EL (cell line): ENCODE results near the gene GALNT17.

Experiments
- DNase-seq: peaks from one replicate; pipeline ENCODE4 v3.0.0-alpha.2; 2016

Gene GALNT17

DNA sequence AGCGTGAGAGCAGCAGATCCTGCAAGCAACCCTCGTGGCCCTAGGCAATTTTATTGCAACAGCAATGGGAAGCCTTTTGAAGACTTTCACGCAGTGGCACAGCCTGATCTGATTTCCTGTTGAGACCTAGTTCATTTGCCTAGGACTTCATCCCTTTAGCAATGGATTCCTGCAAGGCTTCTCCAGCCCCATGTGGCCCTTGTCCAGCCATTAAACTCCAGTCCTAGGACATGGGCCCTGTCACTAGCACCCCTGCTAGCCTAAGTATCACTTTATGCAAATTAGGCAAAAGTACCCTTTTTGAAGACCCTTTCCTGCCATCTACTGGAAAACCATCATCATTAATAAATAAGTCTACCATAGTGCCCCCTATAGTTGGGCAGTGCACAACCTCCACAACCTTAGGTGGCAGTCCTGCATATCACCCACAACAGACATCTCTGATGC lies 379.4 kb downstream of the GALNT17 start:
- DNase-seq, result no peak

DNA sequence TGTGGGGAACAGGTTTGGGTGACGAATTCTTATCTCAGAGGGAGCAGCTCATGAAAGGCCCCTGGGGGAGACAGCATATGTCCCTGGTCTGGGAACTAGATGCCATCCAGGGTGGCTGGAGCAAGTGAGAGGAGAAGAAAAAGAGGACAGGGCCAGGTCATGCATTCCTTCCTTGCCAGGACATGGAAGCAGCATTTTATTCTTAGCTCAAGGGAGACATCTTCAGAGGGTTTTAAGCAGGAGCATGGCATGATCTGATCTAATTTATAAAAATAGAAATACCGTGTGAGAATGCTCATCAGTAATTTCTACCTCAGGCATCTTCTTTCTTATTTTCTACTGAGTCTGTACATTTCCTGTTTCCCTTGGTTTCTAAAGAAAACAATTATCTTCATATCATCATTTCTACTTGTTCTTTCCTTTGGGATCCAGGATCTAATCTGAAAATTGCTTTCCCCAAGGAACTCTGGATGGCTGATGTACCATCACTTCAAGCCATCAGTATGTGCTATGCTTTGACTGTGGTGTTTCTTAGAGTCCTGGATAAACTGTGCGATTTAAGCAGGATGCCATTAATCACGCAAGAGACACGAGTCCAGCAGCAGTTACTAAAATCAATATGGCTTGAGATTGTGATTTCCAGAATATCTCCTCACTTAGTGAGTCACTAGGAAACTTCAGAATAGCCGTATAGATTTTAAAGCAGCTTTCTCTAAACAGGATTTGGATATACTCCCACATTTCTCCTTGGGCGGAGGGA lies 386.2 kb downstream of the GALNT17 start:
- DNase-seq, result no peak

DNA sequence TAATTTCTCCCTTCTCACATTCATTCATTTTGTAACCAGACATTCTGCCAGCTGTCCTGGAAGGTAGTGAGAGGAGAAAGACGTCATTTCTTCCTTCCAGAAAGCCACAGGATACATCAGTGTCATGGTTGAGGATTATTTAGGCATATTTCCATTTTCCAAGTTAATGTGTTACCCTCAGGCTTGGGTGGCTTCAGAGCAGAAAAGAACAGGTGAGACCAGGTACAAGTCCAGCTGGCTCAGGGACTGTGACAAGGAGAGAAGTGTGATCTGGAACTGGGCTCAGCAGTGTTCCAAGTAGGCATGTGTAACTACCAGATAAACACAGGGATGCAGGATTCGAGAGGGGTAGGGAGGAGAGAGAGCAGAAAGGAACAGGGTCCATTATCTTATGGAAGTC lies 386.9 kb downstream of the GALNT17 start:
- DNase-seq, result no peak

DNA sequence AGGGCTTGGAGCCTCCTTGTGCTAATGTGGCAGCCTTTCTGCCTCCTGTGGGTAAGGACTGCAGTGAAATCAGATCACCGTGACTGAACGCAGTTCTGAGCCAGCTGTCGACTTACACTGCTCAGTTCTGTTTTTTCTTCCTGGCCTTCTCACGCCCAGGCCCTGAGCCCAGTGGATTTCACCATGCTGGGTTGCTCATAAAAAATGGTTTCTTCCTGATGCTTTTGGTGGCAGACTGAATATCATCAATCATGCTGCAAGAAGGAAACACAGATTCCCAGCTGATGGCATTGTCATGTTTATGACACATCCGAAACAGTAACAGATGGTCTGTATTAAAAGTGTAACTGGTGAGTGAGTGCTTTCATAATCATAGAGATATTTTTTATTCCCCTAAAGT lies 389.6 kb downstream of the GALNT17 start:
- no peak for DNase-seq

DNA sequence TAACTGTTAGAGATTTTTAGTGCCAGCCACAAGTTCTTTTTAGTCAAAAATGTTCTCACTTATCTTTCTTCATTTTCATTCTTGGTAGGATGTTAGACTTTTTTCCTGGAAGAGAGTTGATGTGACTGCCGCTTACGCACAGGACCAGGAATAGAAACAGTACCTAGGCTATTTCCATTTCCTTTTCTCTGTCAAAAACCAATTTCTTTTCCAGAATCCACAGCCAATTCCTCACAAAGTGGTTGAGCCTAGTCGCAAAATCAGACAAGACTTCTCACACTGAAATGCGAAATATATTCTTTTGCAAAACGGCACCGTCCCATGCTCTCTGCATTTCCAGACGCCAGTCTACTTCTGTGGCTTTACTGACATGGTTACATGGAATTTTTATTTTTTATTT lies 394.2 kb downstream of the GALNT17 start:
- DNase-seq, result no peak

DNA sequence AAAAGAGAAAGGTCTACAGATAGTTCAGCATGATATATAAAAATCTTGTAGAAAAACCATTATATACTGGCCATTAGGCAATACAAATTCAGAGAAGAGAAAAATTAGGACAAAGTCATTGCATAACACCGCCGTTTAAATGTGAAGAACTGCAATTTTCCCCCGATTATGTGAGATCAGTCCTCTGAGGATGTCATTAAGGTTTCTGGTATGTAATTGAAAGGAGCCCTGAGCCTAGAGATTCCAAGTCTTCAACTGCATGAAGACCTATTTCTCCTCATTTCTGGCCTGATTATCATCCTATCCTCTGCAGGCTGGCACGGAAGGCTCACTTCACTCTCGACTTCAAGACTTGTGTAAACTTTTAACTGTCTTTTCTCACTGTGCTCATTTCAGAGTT lies 395.3 kb downstream of the GALNT17 start:
- no peak for DNase-seq

DNA sequence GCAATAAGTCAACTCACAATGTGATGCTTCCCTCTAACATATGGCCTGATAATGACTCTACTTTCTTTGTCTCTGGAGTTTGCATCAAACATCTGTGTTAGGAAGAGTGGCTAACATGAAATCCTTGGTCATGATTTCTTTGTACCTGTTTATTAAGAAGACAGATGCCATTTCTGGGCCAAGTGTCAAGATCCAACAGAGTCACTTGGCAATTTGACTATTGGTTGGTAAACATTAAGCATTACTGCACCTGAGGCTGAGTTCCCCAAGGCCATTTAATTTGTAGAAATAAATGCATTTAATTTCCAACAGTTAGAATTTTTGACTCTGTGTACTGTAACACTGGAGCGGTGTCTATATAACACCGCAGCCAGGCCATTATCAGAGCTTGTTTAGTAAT lies 403.7 kb downstream of the GALNT17 start:
- no peak for DNase-seq

DNA sequence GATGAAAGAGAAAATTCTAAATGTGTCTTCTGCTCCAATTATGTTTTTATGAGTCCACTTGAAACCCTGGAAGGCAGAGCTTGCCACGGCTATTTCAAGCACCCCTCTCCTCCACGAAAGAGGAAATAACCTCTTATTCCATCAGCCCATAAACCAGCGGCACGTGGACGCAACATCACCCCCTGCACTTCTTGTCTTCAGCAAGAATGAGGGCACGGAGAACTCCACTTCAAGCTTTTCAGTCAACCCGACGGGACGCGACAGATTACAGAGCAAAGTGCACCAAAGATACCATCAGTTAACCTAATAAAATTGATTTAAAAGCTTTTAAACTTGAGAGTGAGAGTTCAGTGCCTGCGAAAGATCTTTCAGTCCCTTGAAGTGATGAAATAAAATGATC lies 406.3 kb downstream of the GALNT17 start:
- DNase-seq, result no peak

DNA sequence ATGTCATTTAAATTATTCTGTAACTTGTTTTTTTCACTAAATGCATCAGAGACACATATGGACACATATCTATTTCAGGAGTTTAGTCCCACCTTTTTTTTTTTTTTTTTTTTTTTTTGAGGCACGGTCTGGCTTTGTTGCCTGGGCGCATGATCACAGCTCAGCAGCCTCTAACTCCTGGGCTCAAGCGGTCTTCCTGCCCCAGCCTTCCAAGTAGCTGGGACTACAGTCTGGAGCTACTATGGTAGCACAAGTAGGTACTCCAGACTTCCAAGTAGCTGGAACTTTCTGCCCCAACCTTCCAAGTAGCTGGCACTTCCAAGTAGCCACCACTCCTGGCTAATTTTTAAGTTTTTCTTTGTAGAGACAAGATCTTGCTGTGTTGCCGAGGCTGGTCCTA lies 407.7 kb downstream of the GALNT17 start:
- no peak for DNase-seq

DNA sequence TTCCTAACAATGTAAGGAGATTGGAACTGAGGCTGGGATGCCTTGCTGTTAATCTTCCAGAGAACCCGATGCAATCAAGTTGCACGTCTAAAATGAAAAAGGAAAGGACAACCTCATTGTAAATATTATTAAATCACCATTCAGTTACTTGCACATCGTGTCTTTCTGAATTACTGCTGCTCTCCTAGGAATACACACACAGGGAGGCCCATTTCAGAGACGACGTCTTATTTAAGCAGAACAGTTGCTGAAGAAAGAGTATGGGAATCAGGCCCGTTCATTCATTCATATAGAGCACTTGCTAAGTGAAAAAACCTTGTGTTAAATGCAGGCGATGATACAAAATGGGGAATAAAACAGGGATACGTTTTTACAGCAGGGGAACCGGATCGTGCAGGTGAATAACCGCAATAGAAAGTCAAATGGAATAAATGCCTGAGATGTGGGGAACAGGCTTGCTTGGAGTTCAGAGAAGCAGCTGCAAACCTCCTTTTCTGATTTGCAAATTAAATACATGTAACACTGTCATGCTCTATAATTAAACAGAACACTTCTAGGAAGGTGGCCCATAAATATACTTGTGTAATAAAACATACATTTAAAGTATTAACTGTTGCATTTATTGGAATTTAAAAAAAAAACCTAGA lies 409.9 kb downstream of the GALNT17 start:
- no peak for DNase-seq

DNA sequence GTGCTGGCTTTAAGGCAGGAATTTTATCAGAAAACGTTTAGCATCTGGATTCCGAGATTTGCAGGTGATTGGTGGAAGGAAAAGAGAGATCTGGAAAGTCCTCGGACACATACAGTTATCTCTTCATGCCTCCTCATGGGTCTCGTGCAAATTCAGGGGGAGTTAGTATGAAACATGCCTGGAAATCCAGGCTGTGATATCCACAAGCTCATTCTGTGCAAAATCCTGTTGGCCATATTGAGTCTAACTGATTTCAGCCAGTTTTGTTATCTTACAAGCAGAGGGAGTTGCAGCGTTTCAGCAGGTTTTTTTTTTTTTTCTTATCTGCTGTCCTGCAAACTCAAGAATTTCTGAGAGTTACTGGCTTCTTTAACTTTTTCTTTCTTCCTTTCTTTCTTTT lies 411.5 kb downstream of the GALNT17 start:
- DNase-seq, result no peak

DNA sequence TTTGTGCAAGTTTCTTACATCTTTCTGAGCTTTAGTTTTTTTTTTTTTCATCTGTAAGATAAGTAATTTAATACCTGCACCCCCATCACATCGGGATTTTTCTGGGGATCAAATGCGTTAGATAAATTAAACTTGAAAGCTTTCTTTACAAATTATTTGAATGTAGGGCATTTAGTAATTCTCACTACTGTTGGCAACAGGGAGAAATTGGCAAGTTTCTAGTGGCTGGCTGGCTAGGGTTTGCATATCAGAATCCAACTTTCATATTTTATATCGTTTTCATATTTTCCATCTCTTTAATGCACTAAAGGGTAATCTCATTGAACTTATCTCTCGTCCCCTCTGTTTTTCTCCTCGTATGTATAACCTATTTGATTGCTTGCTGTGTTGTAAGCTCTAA lies 412.9 kb downstream of the GALNT17 start:
- no peak for DNase-seq

DNA sequence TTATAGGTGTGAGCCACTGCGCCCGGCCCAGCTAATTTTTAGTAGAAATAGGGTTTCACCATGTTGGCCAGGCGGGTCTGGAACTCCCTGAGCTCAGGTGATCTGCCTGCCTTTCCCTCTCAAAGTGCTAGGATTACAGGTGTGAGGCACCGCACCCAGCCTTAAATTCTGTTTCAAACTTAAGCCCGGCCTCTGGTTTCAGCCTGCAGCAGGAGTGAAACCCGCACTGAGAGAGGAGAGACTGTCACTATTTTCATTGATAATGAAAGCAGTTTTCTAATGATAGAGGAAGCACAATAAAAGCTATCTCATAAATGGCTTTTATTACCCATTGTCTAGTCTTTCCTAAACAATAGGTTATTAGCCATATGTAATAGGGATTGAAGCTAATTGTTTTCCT lies 415.5 kb downstream of the GALNT17 start:
- no peak for DNase-seq

DNA sequence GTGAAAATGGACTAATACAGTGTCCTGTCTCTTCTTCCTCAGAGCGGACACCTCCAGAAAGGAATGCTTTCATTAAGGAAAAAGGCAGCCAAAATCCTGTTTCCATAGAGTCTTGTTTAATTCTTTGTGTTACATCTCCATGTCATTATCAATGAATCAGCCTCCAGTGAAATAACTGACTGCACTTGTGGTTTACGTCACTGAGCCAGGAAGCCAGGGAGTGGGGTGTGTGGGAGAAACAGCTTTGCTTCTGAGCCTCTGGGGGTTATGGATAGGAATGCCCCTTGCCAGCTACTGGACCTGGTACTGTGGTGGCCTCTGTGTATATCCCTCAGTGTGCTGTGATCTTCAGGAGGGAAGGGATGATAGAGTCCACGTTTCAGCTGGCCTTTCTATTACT lies 416.8 kb downstream of the GALNT17 start:
- no peak for DNase-seq

DNA sequence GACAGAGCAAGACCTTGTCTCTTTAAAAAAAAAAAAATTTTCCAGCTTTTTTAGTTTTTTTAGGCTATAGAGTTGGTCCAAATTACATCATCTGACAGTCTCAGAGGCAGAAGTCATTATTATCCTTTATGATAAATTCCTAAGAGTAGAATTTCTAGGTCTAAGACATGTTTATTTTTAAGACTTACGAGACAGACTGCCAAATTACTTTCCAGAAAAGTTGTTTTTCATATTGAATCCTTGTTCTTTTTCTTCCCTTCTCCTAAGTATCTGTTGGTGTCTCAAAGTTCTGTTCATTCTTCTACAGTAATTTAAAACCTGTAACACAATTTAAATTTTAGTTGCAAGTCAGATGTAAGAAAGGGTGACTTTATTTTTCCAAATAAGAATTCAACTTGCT lies 421.4 kb downstream of the GALNT17 start:
- DNase-seq, result no peak

DNA sequence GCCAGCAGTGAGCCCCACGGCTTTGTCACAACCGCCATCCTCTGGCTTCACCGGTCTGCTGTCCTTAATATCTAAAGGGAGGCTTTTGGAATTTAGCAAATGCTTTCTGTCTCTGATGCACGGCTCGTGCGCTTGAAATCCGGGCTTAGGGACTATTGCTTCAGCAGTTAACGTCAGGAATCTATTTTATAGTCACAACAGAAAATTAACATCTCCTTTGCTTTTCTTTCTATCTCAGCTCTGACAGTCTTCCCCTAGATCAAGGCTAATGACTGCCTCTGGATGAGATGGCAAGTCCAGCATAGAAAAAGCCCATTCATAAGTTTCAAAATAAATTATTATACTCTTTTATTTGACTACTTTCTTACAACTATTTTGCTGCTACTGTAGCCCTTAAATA lies 423.8 kb downstream of the GALNT17 start:
- no peak for DNase-seq

DNA sequence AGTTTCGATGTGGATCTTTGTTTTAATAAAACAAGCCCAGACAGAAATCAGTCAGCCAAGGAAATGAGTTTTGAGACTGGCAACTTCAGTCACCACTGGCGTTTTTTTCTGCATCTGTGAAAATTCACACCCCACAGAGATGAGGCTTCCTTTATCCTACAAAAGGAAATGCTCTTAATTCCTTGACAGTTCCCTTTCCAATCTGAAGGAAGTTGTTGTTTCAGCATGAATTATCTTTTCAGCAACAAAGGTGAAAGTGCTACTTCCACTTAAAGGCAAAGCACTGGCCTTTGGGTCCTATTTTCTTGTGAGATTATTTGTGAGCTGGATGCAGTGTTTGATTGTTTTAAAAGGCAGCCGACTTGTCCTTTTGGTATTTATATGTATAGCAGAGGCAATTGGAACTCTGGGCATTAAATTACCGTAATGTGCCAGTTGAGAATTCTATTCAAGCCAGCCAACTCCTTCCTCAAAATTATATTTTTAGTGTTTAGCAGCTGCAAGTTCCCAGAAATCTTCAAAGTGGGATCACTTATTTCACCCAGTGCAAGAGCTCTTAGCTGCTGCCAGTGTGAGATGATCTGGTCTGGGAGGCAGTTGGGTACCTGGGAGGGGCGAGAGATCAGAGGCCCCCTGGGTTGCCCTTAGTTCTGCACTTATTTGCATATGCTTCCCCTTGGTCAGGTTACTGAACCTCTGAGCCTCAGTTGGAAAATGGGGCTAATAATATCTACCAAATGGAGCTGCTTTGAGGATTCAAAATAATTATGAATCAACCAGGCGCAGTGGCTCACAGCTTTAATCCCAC lies 427.1 kb downstream of the GALNT17 start:
- DNase-seq, result no peak

DNA sequence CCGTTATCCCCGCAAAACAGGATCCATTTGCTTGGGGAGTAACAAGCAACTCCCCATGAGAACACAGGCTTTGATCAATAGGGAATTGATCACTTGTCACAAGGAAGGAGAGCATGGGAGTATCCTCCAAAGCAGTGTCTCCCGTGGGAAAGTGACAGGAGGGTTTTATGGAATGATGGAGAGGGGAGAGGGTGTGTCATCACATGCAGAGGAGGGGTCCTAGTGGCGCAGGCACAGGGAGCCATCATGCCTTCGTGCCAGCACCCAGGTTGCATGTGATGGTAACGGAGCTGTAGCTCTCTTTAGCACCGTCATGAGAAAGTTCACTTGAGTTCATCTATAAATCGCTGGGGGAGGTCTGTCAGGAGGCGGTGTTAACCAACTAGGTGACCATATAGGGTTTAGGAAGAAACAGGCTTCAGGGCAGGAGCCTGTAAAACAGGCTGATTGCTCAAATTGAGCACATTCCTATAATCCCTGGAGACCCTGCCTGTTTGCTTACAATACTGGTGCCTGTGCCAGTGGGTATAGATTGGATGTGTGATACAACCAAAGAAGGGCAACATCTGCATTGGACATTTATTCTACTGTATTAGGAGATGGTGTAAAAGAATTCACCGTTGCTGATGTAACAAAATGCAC lies 428.5 kb downstream of the GALNT17 start:
- DNase-seq, result no peak

DNA sequence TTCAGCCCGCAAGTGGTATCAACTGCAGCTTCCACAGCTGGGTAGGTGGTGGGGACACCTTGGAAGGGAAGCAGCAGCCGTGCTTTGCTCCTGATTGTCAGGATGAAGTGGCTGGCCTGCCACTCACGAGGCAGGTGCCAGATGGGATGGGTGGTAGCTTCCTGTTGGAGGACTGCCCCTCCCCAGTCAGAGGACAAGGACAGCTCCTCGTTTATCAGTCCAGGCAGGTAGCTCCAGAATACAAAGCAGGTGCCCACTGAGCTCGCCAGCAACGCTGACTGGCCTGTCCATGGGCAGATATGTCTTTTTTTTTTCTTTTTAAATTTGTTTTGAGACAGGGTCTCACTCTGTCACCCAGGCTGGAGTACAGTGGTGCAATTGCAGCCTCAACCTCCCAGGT lies 431.3 kb downstream of the GALNT17 start:
- no peak for DNase-seq

DNA sequence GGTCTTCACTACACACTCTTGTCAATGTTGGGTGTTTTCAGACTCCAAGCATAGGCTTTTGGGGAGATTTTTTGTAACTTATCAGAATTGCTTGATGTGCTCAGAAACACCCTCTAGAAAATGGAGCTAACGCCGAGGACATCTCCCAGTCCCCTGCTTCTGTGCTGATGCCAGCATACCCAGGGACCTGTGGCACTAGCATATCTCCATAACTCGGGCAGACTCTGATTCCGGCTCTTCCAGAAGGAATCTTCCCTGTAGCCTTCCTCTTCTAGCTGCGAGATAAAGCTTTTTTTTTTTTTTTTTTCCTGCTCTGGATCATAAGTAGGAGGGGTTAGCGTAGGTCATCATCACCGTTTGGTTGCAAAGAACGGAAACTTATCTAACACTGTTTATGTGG lies 434.4 kb downstream of the GALNT17 start:
- no peak for DNase-seq

DNA sequence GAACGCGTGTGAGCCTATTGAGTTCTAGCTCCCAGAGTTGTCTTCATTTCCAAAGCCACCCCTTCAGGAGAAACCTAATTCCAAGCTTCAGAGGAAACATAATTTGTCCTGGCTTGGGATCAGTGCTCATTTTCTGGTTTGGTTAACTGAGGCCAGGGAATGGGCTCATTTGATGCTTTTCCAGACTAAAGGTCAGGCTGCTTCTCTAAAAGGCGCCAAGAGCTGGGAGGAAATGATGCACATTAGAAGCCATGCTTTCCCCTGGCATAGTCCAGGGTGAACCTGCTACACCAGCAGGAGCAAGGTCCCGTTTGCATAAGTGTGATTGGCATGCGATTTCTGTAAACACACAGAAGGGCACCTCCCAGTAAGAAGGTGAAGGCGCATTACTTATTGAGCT lies 435.0 kb downstream of the GALNT17 start:
- no peak for DNase-seq

DNA sequence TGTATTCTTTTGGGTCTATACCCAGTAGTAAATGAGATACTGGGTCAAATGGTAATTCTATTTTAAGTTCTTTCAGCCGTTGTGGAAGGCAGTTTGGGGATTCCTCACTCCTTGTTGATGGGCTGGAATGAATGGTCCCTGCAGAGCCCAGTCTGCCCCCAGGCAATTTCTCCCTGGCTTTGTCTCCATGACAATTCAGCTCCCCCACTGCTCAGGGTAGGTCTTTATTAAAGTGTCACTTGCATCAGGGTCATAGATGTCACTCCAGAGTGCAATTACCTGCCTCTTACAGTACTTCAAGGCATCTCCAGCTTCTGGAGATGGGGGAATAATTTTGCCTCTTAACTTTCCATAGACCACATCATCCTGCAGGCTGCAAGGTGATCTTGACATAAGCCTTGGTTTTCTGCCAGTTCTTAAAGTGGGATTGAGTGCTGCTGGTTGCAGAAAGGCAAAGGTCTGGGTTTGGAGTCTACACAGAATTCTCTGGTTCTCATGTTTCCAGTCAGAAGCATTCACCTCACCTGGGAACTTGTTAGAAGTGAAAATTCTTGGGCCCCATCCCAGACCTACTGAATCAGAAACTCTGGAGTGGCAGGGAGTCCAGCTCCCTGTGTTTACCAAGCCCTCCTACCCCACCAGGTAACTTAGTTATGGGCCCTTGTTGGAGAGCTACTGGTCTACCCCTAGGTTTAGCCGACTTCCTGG lies 442.4 kb downstream of the GALNT17 start:
- no peak for DNase-seq

DNA sequence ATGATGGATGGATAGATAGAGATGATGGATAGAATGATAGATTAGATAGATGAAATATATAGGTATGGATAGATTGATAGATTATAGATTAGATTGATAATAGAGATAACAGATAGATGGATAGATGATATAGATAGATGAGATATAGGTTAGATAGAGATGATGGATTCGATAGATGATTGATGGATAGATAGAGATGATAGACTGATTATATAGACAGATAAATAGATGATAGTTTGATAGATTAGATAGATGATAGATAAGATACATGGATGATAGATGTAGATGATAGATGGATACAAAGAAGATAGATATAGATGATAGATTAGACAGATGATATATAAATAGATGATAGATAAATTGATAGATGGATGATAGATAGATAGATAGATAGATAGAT lies 448.1 kb downstream of the GALNT17 start:
- no peak for DNase-seq
